Urothelium cell line (cell line): ENCODE results near the gene KATNBL1.
"Not testable (repeated sequence)": the region's sequence is repeated elsewhere in the genome, so short reads cannot be mapped to it uniquely, and the experiment has no call there.

Source experiments
- DNase-seq: peaks from one replicate; pipeline ENCODE4 v3.0.0; 2011; ENCODE audit warnings: low spot score, mixed read lengths
- FAIRE-seq: peaks from 2 replicates; lab custom pipeline; 2011; peaks lifted over from hg19 to GRCh38; lab: Jason Lieb, UNC

KATNBL1 gene

DNA sequence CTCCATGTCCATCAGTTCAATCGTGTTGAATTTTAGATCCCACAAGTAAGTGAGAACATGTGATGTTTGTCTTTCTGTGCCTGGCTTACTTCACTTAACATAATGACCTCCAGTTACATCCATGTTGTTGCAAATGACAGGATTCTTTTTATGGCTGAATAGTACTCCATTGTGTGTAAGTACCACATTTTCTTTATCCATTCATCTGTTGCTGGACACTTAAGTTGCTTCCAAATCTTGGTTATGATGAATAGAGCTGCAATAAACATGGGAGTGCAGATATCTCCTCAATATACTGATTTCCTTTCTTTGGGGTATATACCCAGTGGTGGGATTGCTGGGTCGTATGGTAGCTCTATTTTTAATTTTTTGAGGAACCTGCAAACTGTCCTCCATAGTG lies 89.5 kb downstream of the KATNBL1 start:
- not testable (repeated sequence) for FAIRE-seq, DNase-seq

DNA sequence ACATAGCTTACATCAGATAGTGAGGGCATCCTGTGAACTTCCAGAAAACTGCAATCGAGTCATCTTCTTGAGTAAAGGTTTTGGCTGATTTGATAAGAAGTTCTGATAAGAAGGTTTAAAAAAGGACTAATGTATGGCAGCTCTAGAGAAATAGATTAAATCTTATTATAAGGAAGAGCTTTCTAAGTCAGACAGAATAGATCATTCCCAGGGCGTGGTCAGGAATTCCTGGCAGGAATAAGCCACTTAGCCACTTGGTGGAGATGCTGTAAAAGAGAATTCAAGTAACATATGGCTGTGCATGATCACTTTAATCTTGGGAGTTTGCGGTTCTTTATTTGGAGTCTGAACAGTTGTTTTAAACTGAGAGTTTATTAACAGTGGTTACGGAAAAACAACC lies 90.6 kb downstream of the KATNBL1 start:
- no peak for FAIRE-seq
- no peak for DNase-seq

DNA sequence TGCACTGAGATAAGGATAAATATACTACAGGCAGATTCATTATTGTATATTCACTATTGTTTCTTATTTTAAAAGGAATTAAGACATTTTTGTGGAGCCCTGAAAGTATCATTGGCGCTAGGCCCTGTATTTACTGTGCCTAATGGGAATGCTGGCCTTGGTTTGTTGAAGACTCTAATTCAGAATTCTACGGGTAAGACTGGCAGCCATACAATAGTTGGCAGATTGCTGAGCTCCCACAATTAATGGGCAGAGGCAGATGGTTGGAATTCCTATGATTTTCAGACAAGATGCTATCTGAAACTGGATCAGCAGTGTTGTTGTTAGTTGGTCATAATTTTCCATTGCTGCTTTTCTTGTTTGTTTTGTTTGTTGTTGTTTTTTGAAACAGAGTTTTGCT lies 93.3 kb downstream of the KATNBL1 start:
- FAIRE-seq: no peak
- no peak for DNase-seq

DNA sequence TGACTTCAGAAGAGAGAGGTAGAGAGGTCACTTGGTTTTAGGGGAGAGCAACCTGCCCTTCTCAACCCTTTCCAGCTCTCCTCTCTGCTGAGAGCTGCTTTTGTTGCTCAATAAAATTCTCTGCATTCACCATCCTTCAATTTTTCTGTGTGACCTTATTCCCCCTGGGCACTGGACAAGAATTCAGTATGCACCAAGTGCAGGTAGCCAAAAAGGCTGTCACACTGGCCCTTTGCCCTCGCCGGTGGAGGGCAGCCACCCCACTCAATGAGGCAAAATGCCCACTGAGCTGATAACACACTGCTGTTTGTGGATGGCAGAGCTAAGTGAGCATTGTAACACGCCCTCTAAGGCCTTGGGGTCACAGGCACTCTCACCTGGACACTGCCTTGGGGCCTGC lies 95.2 kb downstream of the KATNBL1 start:
- DNase-seq (no peak), FAIRE-seq (peak; percentile 27)

DNA sequence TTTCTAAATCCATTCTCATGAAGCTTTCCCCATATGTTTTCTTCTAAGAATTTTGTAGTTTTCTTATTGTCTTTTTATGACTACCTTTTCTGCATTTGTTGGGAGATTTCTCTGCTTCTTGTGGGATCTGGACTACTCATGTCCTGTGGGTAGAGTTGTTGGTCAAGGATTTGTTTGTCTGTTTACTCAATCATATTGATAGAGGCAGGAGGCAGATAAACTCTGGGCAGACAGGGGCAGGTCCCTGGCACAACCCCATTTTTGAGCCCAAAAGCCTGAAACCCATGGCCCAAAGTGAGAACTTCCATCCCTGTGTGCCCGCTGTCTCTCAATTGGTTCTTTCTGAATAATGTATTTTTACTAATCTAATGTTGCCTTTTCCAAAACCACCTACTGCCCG lies 95.7 kb downstream of the KATNBL1 start:
- FAIRE-seq (no peak), DNase-seq (no peak)

DNA sequence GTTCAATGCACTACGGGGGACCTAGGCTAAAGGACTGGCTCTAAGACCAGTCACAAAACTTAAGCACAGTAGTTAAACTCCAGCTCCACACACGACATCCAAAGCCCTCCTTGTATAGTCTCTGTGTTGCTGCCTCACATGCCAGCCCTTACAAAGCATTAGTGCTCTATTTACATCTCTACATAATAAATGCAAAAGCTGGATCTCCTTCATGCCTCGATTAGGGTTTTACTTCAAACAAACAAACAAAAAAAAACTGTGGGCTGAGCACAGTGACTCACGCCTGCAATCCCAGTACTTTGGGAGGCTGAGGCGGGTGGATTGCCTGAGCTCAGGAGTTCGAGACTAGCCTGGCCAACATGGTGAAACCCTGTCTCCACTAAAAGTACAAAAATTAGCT lies 98.4 kb downstream of the KATNBL1 start:
- no peak for DNase-seq

DNA sequence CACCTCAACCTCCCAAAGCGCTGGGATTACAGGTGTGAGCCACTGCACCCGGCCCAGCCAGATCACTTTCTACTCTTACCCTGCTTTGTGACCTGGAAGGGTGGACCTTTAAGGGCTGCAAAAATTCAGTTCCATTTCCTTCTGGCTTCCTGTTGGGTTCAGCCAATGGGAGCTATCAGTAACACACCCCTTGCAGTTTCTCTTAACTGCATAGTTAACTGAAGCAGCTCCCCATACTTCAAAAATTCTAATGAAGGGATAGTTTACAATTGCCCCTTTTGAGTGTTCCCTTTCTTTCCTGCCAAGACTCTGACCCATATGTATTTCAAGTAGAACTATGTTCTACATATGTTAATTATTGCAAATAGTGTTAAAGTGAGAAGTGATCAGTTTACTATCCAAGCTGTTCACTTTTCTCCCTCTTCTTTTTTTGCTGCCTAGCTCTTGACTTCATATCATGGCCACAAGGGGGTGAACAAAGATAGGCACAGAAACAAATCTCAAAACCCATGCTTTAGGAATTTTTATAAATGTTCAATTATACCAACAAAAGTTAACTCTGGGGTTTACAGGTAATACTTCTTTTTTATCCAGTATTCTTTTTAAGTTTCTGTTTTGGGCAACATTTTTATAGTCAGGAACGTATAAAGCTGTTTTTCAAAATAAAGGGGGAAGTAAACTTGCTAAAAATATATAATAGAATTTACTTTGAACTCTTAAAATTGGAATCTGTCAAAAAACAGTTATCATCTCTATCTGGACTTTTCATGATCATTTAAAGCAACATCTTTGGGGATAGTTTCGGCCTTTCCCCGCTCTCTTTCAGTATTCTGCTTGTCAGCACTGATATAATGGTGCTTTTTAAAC lies 99.9 kb downstream of the KATNBL1 start:
- DNase-seq: peak; percentile 13
- no peak for FAIRE-seq

More for the DNA sequence above, 98.4 kb downstream of the KATNBL1 start:
- no peak for FAIRE-seq

DNA sequence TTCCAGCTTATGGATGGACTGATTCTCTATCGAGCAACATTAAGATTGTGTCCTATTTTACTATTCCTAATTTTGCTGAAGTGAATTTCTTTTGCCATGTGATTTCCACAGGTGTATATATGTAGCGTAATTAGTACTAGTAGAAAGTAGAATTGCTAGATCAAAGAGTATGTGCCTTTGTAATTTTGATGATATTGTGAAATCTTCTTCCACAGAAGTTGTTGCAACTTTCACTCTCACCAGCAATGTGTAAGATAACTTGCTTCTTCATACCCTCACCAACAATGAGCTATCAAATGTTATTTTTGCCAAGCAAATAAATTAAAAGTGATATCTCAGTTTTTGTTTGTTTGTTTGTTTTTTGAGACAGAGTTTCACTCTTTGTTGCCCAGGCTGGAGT lies 102.6 kb downstream of the KATNBL1 start:
- FAIRE-seq (no peak), DNase-seq (no peak)

DNA sequence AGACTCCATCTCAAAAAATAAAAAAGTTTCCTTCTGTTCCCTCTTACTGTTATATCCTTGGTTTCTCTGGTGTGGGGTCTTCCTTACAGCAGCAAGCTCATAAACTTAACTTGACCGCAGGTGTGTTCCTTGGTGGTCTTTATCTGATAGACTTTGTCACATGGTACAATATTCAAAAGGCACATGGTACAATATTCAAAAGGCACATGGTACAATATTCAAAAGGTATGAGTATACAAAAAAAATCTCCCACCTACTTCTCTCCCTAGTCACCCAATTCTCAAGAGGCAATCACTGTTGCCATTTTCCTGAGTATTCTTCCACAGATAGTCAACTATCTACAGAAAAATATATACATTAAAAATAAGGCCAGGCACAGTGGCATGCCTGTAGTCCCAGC lies 103.5 kb downstream of the KATNBL1 start:
- FAIRE-seq (no peak), DNase-seq (no peak)

DNA sequence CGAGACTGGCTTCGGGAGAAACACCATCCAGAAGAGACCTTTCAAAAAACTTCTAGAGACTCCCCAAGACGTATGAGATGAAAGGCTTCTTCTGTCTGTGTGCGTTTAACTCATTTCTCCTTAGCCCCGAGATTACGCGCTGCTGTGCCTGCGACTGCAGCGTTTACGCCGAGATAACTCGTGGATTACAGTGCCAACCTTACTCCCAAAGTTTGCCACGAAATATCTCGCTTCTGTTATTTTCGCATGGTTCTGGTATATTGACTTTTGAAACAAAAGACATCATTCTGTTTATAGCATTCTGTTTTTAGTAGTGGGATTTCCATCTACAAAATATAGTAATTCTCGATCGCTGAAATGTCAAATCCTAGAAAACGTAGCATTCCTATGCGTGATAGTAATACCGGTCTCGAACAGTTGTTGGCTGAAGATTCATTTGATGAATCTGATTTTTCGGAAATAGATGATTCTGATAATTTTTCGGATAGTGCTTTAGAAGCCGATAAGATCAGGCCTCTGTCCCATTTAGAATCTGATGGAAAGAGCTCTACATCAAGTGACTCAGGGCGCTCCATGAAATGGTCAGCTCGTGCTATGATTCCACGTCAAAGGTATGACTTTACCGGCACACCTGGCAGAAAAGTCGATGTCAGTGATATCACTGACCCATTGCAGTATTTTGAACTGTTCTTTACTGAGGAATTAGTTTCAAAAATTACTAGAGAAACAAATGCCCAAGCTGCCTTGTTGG lies 107.5 kb downstream of the KATNBL1 start:
- FAIRE-seq (no peak), DNase-seq (no peak)

DNA sequence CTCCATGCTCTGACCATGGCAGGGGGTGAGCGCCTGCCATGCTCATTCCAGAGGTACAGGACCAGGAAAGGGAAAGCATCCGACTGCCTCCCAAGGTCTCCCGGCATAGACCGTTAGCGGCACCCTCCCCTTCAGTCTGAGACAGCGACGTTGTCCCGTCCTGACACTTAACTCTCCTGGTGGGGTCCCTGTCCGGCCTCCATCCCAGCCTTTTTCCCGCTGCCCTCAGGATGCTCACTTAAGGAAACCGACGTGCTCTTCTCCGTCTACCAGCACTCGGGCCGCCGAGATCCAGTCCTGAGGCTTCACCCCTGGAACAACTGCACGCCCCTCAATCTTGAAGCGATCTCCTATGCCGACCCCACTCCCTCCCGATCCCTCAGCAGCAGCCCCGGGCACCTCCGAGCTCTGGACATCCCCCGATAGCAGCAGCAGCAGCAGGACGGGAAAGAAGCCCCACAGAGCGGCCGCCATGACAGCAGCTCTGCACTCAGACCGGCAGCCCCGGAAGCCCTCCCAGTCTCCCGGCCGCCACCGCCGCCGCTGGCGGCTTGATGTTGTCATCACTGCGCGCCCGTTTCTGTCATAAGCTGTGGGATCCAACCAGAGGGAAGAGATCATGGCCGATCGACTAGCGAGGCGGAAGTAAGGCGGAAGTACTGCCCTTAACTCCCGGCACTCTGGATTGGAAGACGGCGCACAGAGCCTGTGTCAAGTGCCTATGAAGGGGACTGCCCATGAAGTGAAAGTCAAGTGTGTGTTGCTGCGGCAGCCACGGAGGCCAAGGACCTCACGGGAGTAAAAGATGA lies 108.3 kb downstream of the KATNBL1 start, which contains the start of the genes EMC7 and PGBD4:
TSS of gene EMC7 (minus strand) at position 497 of the 809 bp plus-strand sequence. CDS start at position 474, 23 bp downstream.
TSS of gene PGBD4 (plus strand) at position 718 of the 809 bp plus-strand sequence. CDS start 449 bp downstream, outside the sequence.
- DNase-seq (peak; percentile 95), FAIRE-seq (peak; percentile 17)

DNA sequence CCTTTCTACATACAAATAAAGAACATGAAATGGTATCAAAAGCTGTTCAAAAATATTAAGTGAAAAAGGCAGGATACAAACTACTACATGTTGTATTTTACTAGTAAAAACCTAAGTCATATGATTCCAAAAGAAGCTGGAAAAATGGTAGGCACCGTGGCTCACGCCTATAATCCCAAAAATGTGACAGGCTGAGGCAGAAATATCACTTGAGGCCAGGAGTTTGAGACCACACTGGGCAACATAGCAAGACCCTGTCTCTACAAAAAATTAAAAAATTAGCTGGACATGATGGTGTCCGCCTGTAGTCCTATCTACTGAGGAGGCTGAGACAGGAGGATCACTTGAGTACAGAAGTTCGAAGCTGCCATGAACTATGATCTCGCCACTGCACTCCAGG lies 110.0 kb downstream of the KATNBL1 start:
- no peak for FAIRE-seq

More for the DNA sequence above, 110.0 kb downstream of the KATNBL1 start:
- DNase-seq: no peak
